HG02981 (cell line): ENCODE measurements around the gene TBC1D3B.
"Not testable (repeated sequence)": the region's sequence is repeated elsewhere in the genome, so short reads cannot be mapped to it uniquely, and the experiment has no call there.

Experiments used
- ATAC-seq: cut with Tn5 transposase; IDR thresholded peaks from one replicate; pipeline ENCODE4 v1.9.1; 2021; ENCODE audit warnings: mild to moderate bottlenecking, moderate library complexity; ENCODE audit not compliant: unreplicated experiment

The TBC1D3B gene

DNA sequence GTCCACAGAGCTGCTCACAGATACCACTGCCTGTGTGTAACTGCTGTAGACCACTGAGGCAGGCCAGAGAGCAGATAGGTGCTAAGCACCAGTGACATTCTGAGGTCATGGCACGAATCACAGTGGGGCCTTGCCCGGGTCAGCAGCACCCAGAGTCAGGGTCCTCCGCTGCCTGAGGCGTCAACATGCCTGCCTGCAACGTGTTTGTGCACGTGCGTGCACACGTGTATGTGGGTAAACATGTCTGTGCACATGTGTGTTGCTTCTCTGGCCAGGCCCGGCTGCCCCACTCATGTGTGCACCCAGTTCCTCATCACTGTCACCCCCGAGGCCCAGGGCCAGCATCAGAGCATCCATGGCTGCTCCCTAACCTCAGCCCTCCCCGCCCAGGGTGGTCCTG lies at the start of gene TBC1D3B:
Gene TBC1D3B, minus strand, starts transcription at position 101 of the 400 bp plus-strand sequence. CDS start 1,586 bp downstream, outside the sequence.
- ATAC-seq, result not testable (repeated sequence)

DNA sequence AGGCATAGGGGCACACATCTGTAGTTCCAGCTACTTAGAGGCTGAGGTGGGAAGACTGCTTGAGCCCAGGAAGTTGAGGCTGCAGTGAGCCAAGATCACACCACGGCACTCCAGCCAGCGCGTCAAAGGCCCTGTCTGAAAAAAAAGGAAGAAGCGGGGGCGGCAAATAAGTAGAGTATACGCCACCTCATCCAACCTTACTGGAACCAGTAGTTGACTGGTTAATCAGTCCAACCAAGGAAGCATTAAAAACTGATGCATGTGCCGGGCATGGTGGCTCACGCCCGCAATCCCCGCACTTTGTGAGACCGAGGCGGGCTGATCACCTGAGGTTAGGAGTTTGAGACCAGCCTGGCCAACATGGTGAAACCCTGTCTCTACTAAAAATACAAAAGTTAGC lies 46.5 kb upstream of the TBC1D3B start:
- ATAC-seq, result not testable (repeated sequence)

DNA sequence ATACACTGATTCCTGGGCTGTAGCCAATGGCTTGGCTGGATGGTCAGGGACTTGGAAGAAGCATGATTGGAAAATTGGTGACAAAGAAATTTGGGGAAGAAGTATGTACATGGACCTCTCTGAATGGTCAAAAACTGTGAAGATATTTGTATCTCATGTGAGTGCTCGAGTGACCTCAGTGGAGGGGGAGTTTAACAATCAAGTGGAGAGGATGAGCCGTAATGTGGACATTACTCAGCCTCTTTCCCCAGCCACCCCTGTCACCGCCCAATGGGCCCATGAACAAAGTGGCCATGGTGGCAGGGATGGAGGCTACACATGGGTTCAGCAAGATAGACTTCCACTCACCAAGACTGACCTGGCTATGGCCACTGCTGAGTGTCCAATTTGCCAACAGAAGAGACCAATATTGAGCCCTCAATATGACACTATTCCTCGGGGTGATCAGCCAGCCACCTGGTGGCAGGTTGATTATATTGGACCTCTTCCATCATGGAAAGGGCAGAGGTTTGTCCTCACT lies 45.2 kb upstream of the TBC1D3B start:
- not testable (repeated sequence) for ATAC-seq

DNA sequence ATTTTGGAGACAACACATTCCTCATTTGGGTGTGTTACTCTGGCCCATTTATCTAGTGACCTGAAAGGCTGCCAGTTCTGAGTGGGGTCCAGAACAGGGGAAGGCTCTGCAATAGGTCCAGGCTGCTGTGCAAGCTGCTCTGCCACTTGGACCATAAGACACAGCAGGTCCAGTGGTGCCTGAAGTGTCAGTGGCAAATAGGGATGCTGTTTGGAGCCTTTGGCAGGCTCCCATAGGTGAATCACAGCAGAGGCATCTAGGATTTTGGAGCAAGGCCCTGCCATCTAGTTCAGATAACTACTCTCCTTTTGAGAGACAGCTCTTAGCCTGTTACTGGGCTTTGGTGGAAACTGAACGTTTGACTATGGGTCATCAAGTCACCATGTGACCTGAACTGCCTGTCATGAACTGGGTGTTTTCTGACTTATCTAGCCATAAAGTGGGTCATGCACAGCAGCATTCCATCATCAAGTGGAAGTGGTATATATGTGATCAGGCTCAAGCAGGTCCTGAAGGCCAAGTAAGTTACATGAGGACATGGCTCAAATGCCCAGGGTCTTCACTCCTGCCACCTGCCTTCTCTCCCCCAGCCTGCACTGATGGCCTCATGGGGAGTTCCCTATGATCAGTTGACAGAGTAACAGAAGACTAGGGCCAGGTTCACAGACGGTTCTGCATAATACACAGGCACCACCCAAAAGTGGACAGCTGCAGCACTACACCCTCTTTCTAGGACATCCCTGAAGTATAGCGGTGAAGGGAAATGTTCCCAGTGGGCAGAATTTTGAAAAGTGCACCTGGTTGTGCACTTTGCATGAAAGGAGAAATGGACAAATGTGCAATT lies 44.5 kb upstream of the TBC1D3B start:
- not testable (repeated sequence) for ATAC-seq

DNA sequence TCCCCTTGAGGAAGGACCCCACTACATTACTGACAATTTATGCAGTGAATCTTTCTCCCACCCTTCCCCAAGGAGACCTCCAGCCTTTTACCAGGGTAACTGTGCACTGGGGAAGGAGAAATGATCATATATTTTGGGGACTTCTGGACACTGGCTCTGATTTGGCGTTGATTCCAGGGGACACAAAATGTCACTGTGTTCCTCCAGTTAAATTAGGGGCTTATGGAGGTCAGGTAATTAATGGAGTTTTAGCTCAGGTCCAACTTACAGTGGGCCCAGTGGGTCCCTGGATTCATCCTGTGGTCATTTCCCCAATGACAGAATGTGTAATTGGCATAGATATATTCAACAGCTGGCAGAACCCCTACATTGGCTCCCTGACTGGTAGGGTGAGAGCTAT lies 43.1 kb upstream of the TBC1D3B start:
- not testable (repeated sequence) for ATAC-seq

DNA sequence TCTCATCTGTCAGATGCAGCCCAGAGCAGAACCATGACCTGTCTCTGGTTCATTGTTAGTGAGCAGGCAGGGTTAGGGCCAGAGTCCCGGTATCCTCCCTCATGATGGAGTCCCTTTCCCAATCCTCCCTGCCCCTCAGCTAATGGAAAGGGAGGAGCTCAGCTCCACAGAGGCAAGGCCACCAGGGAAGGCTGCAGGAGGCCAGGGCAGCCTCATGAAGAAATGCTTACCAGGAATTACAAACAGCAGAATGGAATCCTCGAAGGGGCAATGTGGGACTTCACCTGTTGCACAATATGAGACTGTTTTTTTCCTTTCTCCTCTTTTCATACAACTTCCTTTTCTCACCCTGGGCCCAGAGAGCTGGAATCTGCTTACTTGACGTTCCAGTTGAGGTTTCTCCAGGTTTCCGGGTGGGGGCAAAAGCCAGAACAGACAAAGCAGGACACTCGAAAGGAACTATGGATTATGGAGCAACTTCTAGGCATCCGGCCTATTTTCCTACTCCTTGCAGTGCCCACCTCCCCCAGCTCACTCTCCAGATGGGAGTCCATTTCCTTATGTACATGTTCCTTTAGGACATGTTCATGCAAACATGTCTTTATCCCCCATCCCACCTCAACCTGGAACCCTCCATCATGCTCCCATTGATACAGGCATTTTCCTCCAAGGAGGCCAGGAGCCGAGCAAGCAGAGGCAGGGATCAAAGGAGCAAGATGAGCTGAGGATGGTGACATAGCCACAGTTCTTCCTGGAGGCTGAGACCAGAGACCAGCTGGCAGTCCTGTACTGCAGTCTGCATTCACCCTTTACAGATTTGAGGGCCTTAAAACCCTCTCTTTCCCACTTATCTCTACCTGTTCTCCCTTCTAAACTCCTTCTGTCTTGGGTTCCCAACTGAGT lies 39.2 kb upstream of the TBC1D3B start:
- not testable (repeated sequence) for ATAC-seq

DNA sequence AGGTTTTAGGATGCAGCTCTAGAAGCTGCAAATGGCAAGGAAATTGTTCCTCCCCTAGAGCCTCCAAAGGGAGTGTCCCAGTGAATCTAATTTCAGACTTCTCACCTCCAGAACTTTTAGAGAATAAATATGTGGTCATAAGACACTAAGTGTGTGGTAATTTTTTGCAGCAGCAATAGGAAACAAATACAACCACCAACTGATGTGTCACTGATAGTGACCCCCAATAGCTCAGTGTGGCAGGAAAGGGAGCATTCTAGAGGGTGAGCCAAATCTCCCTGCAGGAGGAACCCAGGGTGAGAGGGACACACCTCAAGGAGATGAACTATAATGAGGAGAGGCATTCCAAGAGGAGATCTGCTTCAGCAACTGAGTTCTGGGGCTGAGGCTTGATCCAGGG lies 38.5 kb upstream of the TBC1D3B start:
- no peak for ATAC-seq

DNA sequence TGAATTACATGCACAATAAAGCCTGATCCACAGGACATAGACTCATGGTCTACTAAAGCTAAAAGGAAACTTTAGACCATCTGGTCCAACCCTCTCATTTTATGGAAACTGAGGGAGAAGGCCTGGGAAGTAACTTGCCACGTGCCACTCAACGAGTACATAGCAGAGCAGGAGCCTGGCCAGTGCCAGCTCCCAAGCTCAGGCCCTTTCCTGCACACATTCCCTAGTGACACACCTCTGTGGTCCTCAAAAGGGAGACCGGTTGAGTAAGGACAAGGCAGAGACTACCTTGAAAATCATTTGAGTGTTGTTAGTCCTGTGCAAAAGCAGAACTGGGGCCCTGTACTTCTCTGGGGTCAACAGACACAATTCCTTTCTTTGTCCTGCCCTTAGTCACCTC lies 37.3 kb upstream of the TBC1D3B start:
- ATAC-seq, result no peak

DNA sequence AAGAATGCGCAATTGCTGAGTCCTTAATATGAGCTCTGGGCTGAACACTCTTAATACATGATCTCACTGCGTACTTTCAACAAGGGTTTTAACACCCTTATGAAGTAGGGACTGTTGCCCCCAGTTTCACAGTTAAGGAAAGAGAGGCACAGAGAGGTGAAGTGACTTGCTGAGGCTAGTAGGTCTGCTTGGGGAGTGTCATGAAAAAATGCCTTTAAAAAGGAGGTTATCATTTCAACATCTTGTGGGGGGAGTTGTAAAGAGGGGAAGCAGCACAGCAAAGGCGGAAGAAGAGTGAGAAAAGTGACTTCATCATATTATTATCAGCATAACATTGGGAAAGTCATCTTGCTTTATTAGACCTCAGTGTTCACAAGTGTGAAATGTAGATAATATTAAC lies 36.5 kb upstream of the TBC1D3B start:
- no peak for ATAC-seq

DNA sequence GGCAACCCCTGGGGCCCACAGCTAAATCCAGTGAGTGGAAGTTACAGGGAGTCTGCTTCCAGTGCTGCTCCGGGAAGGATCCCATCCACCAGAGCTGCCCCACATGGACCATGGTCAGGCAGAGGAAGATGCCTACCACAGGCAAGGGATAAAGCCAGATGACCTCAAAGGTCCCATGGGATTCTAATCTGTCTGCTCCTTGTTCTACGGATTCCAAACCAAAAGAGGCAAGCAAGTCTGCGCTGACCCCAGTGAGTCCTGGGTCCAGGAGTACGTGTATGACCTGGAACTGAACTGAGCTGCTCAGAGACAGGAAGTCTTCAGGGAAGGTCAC lies 35.8 kb upstream of the TBC1D3B start:
- no peak for ATAC-seq

DNA sequence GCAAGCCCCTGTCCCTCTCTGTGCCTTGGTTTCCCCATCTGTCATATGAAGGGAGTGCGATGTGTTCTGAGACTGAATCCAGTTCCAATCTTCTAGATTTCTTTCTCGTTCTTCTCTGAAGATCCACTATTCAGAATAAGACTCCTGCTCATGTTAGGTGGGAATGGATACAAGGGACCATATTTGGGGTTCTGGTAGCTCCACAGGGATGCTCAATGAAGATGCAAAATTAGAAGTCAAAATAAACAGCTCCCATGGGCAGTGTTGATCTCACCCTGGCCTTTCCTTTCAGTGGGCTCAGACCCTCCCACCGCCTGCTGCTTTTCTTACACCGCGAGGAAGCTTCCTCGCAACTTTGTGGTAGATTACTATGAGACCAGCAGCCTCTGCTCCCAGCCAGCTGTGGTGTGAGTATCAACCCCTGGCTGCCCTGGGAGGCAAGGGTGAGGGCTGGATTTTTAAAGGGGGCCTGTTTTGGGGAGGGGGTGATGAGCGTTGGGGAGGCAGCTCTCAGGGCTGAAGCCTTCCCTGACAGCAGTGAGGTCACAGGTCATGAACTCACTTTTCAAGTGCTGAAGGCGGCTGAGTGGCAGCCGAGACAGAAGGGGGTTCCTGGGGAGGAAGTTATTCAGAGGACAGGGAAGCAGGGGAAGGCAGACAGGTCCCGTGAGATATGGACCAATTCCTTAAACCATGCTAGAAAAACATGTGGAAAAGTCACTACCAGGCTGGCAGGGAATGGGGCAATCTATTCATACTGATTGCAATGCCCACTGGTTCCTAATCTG lies 35.2 kb upstream of the TBC1D3B start:
- not testable (repeated sequence) for ATAC-seq

DNA sequence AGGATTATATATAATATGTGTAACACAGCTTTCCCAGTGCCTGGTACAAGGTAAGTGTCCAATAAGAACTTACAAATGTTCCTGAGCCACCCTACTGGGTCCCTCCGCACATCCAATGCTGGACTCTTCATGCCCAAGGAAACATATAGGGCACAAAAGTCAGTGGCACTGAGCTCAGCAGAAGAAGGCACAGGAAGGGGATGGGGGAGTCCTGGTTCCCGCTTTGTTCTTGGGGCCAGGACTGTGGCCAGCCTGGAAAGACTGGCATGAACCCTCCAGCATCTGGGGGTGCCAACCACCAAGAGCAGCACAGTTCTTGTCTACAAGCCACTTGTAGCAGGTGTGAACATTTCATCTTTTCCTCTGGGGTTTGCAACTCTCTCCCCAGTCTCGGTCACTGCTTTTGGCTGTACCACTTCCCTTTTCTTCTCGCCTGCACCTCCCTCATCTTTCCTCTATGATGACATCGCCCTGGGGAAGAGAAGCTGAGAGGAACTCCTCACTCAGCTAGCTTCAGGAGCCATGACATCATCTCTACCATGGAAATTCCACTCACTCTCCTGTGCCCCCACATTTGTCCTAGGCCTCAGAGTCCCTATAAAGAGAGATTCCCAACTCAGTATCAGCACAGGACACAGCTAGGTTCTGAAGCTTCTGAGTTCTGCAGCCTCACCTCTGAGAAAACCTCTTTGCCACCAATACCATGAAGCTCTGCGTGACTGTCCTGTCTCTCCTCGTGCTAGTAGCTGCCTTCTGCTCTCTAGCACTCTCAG lies 34.2 kb upstream of the TBC1D3B start, which contains the start of gene CCL4L2:
Gene CCL4L2, plus strand, starts transcription at position 625 of the 773 bp plus-strand sequence.
- ATAC-seq, result peak; percentile 67

DNA sequence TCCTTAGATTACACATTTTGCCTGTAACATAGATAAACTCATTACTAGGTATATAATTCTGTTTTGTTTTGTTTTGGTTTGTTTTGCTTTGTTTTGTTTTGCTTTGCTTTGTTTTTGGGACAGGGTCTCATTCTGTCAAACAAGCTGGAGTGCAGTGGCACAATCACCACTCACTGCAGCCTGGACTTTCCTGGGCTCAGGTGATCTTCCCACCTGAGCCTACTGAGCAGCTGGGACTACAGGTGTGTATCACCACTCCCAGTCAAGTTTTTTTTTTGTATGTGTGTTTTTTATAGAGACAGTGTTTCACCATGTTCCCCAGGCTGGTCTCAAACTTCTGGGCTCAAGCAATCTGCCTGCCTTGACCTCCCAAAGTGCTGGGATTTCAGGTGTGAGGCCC lies 33.1 kb upstream of the TBC1D3B start:
- ATAC-seq, result no peak

DNA sequence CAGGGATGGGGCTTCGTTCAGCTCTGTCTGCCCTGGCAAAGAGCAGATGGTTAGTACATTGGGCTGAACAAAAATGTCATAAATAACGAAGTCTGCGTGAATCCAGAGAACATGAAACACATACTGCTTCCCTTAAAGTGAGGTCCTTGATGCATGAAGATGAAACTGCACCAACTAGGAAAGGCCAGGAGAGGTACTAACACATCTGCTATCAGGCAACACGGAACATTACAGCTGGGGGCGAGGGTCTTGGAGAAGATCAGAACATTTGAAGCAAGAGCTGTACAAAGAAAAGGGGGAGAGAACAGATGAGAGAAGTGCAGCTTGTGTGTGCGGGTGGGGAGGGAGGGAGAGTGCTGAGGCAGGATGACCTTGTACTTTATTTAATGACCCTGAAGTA lies 30.9 kb upstream of the TBC1D3B start:
- not testable (repeated sequence) for ATAC-seq

DNA sequence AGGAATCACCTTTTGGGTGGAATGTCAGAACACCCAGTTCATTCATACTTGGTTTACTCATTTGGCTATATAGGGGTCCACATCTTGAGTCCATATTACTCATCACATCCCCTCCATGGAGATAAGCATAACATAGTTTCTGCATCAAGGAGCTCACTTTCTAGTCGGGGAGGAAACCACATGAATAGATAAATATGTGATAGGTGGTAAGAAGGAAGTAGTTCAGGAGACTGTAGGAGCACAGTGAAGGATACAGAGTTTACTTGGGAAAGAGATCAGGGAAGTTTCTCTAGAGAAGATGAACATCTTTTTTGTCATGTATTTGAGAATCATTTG lies 30.0 kb upstream of the TBC1D3B start:
- not testable (repeated sequence) for ATAC-seq

DNA sequence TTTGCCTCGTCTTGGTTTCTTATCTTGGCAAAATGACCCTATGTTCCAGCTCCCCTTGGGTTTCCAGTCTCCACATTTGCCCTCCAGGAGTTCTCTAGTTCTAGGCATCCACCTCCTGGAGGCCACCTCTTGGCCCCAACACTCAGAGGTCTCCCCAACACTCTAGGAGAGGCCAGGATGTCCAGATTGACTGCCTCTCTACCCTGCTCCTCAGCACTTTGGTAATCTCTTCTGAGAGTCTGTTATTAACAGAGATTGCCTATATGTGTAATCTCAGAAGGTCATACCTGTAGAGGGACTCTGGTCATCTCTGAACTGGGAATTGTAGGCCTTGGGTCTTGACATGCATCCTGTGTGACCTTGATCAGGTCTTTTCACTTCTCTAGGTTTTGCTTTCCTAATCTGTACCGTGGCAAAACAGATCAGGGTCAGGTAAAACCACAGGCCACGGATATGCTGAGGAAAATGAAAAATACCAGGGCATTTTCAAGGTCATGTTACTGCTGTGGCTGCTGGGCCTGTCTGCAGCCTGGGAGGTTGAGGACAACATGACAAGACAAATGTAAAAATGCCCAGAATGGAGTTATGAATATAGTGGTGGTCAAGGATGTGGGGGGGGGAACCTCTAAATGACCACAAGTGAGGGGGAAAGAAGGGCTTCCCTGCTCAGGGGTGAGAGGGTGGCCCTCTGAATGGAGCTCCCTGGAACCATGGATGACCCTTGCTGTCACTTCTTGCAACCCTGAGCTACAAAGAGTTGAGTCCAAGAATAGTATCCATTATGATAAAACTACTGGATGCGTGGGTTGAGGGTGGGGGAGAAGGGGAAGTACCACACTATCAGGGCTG lies 29.4 kb upstream of the TBC1D3B start:
- ATAC-seq, result peak; percentile 30

DNA sequence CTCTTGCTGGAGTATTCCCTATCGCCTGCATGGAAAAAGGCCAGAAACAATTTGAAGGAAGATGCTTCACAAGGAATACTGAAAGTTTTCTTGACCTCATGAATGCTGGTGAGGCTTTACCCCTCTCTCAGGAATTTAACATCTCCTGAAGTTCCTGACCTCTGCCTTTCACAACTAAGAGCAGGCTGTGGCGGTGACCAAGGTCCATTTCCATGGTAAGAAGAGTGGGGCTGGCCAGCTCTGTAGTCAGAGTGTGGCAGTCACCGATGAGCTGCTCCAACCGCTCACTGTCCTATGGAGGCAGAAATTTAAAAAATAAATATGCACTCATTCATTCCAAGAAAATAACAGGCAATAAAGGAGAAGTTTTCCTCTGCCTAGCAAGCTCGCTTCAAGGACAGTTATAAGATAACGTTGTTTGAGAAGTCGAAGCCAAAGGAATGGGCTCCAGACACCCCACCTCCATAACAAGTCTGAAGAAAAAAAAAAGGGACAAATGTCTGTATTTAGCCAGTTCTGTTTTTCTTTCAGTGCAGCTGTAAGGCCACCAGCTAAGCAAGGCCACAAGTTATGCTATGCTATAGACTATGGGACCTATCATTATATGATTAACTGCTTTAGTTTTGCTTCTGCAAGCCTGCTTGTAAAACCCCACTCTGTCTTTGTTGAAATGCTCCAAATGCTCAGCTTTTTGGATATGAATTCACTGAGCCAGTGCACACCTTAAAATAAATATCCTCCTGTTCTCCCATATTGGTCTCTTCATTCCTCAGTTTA lies 28.5 kb upstream of the TBC1D3B start:
- no peak for ATAC-seq

DNA sequence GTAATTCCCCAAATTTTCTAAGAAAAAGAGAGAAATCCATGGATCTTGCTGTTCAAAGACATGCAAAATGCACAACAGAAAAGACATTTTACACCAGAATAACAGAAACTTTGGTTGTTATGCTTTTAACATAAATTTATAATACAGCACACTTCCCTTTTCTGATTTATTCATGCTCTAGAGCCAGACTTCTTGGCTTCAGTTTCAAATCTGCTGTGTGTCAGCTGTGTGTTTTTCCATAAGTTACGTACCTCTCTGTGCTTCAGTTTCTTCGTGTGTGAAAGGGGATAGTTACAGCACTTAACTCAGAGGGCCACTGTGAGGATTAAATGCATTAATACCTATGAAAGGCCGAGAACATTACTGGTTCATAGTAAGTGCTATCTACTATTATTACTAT lies 26.9 kb upstream of the TBC1D3B start:
- no peak for ATAC-seq
